Liver (tissue), 9 donors: ENCODE measurements around the gene DNAAF3. TPM values are rescaled to one million over a fixed set of nuclear protein-coding genes. Genes with fewer than 3 reads are reported as not detected.
A peak's percentile ranks its signal among the peaks of the same experiment; 100 is the strongest.

Experiments
- DNase-seq: peaks from one replicate; pipeline ENCODE4 v3.0.0-alpha.2; 2017; ENCODE audit warnings: low spot score
- H3K27ac ChIP-seq, 2 donors: one replicate each; pipeline ENCODE4 v1.7.0; 2013; ENCODE audit warnings: inconsistent platforms in 2 of 2, low read length in 2 of 2, control low read depth in 1 of 2, low read depth in 1 of 2, mild to moderate bottlenecking in 1 of 2
- H3K27me3 ChIP-seq, 4 donors: one replicate each; pipeline versions ENCODE4 v1.6.1 to v1.7.0; 2013; ENCODE audit warnings: low read length in 3 of 4, inconsistent platforms in 1 of 4, mild to moderate bottlenecking in 1 of 4, moderate library complexity in 1 of 4; ENCODE audit not compliant: control insufficient read depth in 4 of 4, insufficient read depth in 4 of 4
- H3K36me3 ChIP-seq, 4 donors: one replicate each; pipeline versions ENCODE4 v1.6.1 to v1.7.0; 2013; ENCODE audit warnings: low read length in 3 of 4, mild to moderate bottlenecking in 3 of 4, low read depth in 1 of 4, moderate library complexity in 1 of 4; ENCODE audit not compliant: control insufficient read depth in 4 of 4, insufficient read depth in 3 of 4
- H3K4me1 ChIP-seq, 4 donors: one replicate each; pipeline versions ENCODE4 v1.6.1 to v1.7.0; 2013; ENCODE audit warnings: low read length in 3 of 4, mild to moderate bottlenecking in 3 of 4, moderate library complexity in 1 of 4; ENCODE audit not compliant: control insufficient read depth in 4 of 4, insufficient read depth in 4 of 4
- H3K4me3 ChIP-seq, 3 donors: one replicate each; pipeline versions ENCODE4 v1.6.1 to v1.7.0; 2013; ENCODE audit warnings: low read length in 3 of 3, control low read depth in 1 of 3, low read depth in 1 of 3, mild to moderate bottlenecking in 1 of 3
- H3K9ac ChIP-seq, 2 donors: one replicate each; pipeline ENCODE4 v1.7.0; 2013; ENCODE audit warnings: low read length in 2 of 2, mild to moderate bottlenecking in 2 of 2, moderate library complexity in 2 of 2, control low read depth in 1 of 2, low read depth in 1 of 2
- H3K9me3 ChIP-seq, 4 donors: one replicate each; pipeline versions ENCODE4 v1.6.1 to v1.7.0; 2013; ENCODE audit warnings: low read length in 3 of 4; ENCODE audit not compliant: control insufficient read depth in 4 of 4
- ATF3 ChIP-seq: IDR thresholded peaks from 2 replicates; pipeline ENCODE4 v1.6.1; 2016; ENCODE audit warnings: antibody characterized with exemption
- CTCF ChIP-seq: fragments of 150-350 bp; IDR thresholded peaks from 2 replicates; pipeline ENCODE4 v1.5.1; 2017; ENCODE audit warnings: improper control_type of control experiment, low read depth, low read length; ENCODE audit not compliant: missing input control
- EGR1 ChIP-seq, 2 donors: IDR thresholded peaks; 2 replicates each; pipeline ENCODE4 v1.6.1; 2016 to 2018; ENCODE audit warnings: antibody characterized with exemption in 2 of 2, low read depth in 2 of 2
- FOXA1 ChIP-seq: IDR thresholded peaks from 2 replicates; pipeline ENCODE4 v1.6.1; 2016; ENCODE audit warnings: antibody characterized with exemption
- FOXA2 ChIP-seq: IDR thresholded peaks from 2 replicates; pipeline ENCODE4 v1.6.1; 2016; ENCODE audit warnings: antibody characterized with exemption
- GABPA ChIP-seq, 2 donors: IDR thresholded peaks in 1 of 2; conservative IDR thresholded peaks in 1 of 2; 2 replicates each; pipeline ENCODE4 v1.6.1; 2016; ENCODE audit warnings: antibody characterized with exemption in 2 of 2, mild to moderate bottlenecking in 1 of 2, moderate library complexity in 1 of 2
- HNF4A ChIP-seq, 2 donors: conservative IDR thresholded peaks; 2 replicates each; pipeline ENCODE4 v1.6.1; 2016; ENCODE audit warnings: antibody characterized with exemption in 2 of 2, mild to moderate bottlenecking in 2 of 2
- HNF4G ChIP-seq: IDR thresholded peaks from 2 replicates; pipeline ENCODE4 v1.6.1; 2016; ENCODE audit warnings: antibody characterized with exemption
- JUND ChIP-seq, 2 donors: IDR thresholded peaks; 2 replicates each; pipeline ENCODE4 v1.6.1; 2016; ENCODE audit warnings: antibody characterized with exemption in 2 of 2
- NR2F2 ChIP-seq: IDR thresholded peaks from 2 replicates; pipeline ENCODE4 v1.6.1; 2016; ENCODE audit warnings: antibody characterized with exemption
- RAD21 ChIP-seq, 2 donors: IDR thresholded peaks; 2 replicates each; pipeline ENCODE4 v1.6.1; 2016; ENCODE audit warnings: antibody characterized with exemption in 2 of 2, mild to moderate bottlenecking in 2 of 2
- RXRA ChIP-seq, 2 donors: IDR thresholded peaks; 2 replicates each; pipeline ENCODE4 v1.6.1; 2017 to 2018; ENCODE audit warnings: antibody characterized with exemption in 2 of 2, mild to moderate bottlenecking in 1 of 2
- TAF1 ChIP-seq: conservative IDR thresholded peaks from 2 replicates; pipeline ENCODE4 v1.6.1; 2016; ENCODE audit warnings: antibody characterized with exemption, mild to moderate bottlenecking
- YY1 ChIP-seq: IDR thresholded peaks from 2 replicates; pipeline ENCODE4 v1.6.1; 2016; ENCODE audit warnings: antibody characterized with exemption, mild to moderate bottlenecking
- ZBTB33 ChIP-seq: IDR thresholded peaks from 2 replicates; pipeline ENCODE4 v1.6.1; 2016; ENCODE audit warnings: antibody characterized with exemption
- WGBS: extraction: QIAGEN DNeasy Blood & Tissue Kit; methylation state at CpG from one replicate; pipeline ENCODE4 v1.1.7; 2013; 5-methylcytosine and 5-hydroxymethylcytosine counted together
- polyA plus RNA-seq, 2 donors: library from polyadenylated mRNA; stranded (reverse) in 1 of 2; unstranded in 1 of 2; fragments of 200-250 nt in 1 of 2; fragments of >200 nt in 1 of 2; fragmentation: Nextera tagmentation in 1 of 2; extraction: Ambion mirVana in 1 of 2; gene quantifications; one replicate each; pipeline versions ENCODE4 v1.2.1 to v1.2.3, GENCODE V29; 2013 to 2015
- total RNA-seq, 2 donors: library from RNA; depleted of rRNA; stranded (reverse); fragments of >200 nt; gene quantifications; one replicate each; pipeline ENCODE4 v1.2.3, GENCODE V29; 2014
- donor health status: healthy.
- donor health status: healthy.
- donor health status: healthy.
- donor health status: healthy.
- donor health status: healthy.

The DNAAF3 gene
- total and polyA plus RNA-seq, 4 donors: 0.18 to 0.64 (median 0.37) TPM

- Histone ChIP-seq H3K4me1 (peaks cover 0 to 6% (median 0%) of the 10 kb centered on the region in 4 donors), H3K36me3 (no peaks in the 10 kb centered on the region), H3K9me3 (no peaks in the 10 kb centered on the region), H3K27ac (no peak overlapping the region), H3K27me3 (peaks cover 3 to 4% (median 3%) of the 10 kb centered on the region in 4 donors), H3K9ac (no peak overlapping the region), H3K4me3 (no peak overlapping the region)
- WGBS: 35% methylated on average over 61 of the region's 61 CpGs
- no peak for DNase-seq
- TF ChIP-seq EGR1 (IDR thresholded peaks at IDR 0.05; ENCODE audit: low read depth in 2 of 2) (no peak), NR2F2 (no peak)
Measured at GRCh38 chr19:55161571-55162322, 4.7 kb downstream of the DNAAF3 start.

GRCh38 chr19:55160986-55161365, 5.4 kb downstream of the DNAAF3 start:
- no peak overlapping the region for H3K27ac ChIP-seq
- H3K36me3 ChIP-seq: no peaks in the 10 kb centered on the region
- H3K27me3 ChIP-seq: peaks cover 3 to 4% (median 3%) of the 10 kb centered on the region in 4 donors
- no peaks in the 10 kb centered on the region for H3K4me1 ChIP-seq
- H3K9ac ChIP-seq: no peak overlapping the region
- DNase-seq: no peak
- no peak for TF ChIP-seq HNF4A (conservative IDR thresholded peaks at IDR 0.05)
- no peak for TF ChIP-seq HNF4G
- TF ChIP-seq FOXA1: no peak
- TF ChIP-seq ZBTB33: no peak
- no peak overlapping the region for H3K4me3 ChIP-seq
- 28% methylated on average over 32 of the region's 32 CpGs for WGBS
- no peaks in the 10 kb centered on the region for H3K9me3 ChIP-seq

GRCh38 chr19:55160128-55160985, 6.1 kb downstream of the DNAAF3 start:
- DNase-seq: peak; percentile 89
- Histone ChIP-seq H3K4me3 (no peak overlapping the region), H3K27me3 (peaks cover 3 to 4% (median 3%) of the 10 kb centered on the region in 4 donors), H3K9ac (no peak overlapping the region), H3K9me3 (no peaks in the 10 kb centered on the region), H3K4me1 (no peaks in the 10 kb centered on the region), H3K36me3 (no peaks in the 10 kb centered on the region), H3K27ac (no peak overlapping the region)
- WGBS: 6% methylated on average over 33 of the region's 33 CpGs
- no peak for TF ChIP-seq NR2F2
- TF ChIP-seq ZBTB33: no peak
- TF ChIP-seq HNF4A (conservative IDR thresholded peaks at IDR 0.05): no peak
- no peak for TF ChIP-seq EGR1 (IDR thresholded peaks at IDR 0.05; ENCODE audit: low read depth in 2 of 2)
- TF ChIP-seq YY1: no peak
- no peak for TF ChIP-seq FOXA2
- TF ChIP-seq FOXA1: no peak
- no peak for TF ChIP-seq HNF4G
- TF ChIP-seq JUND (IDR thresholded peaks at IDR 0.05): no peak
- no peak for TF ChIP-seq ATF3
- TF ChIP-seq RXRA (IDR thresholded peaks at IDR 0.05): no peak
- peak; percentile 63 to 82 for TF ChIP-seq RAD21 (IDR thresholded peaks at IDR 0.05)
- peak; percentile 71 for TF ChIP-seq CTCF
- no peak for TF ChIP-seq TAF1
- TF ChIP-seq GABPA (IDR thresholded peaks at IDR 0.05 in 1 of 2, conservative IDR thresholded peaks at IDR 0.05 in 1 of 2): no peak
